ENCODE data around the gene S1PR4. TPM values are rescaled to one million over a fixed set of nuclear protein-coding genes. Genes with fewer than 3 reads are reported as not detected.

The S1PR4 gene
- total and polyA plus RNA-seq, 2 of the 13 experiments (the other 11 are each of a cell fraction or from before 2014, with no cell fraction given), result 0.07 to 0.09 TPM

DNA sequence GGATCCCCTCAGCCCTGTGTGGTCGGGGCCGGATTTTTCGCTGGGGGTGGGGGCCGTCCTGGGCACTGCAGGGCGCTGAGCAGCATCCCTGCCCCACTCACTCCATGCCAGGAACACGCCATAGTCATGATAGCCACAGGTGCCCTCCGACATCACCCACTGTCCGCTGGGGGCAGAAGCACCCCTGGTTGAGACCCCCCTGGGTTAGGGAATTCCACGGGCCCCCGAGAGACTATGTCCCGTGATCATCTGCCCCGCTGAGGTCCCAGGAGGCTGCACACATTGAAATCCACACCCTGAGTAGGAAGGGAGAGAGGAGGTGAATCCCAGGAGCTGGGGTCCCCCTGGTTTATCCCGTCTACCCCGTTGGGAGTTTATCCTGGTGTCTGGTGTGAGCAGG, 23.3 kb downstream of the S1PR4 start (continued):
- TF ChIP-seq, protein P1, sequence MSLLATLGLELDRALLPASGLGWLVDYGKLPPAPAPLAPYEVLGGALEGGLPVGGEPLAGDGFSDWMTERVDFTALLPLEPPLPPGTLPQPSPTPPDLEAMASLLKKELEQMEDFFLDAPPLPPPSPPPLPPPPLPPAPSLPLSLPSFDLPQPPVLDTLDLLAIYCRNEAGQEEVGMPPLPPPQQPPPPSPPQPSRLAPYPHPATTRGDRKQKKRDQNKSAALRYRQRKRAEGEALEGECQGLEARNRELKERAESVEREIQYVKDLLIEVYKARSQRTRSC (CRISPR knock-in tag; IDR thresholded peaks at IDR 0.05; ENCODE audit: low read depth), result no peak
- TF ChIP-seq ZNF7 (CRISPR knock-in tag; IDR thresholded peaks at IDR 0.05), result no peak
- no peak for TF ChIP-seq HOXD1 (CRISPR knock-in tag; IDR thresholded peaks at IDR 0.05)
- no peak for TF ChIP-seq JUNB (CRISPR knock-in tag; IDR thresholded peaks at IDR 0.05; ENCODE audit: borderline replicate concordance)

DNA sequence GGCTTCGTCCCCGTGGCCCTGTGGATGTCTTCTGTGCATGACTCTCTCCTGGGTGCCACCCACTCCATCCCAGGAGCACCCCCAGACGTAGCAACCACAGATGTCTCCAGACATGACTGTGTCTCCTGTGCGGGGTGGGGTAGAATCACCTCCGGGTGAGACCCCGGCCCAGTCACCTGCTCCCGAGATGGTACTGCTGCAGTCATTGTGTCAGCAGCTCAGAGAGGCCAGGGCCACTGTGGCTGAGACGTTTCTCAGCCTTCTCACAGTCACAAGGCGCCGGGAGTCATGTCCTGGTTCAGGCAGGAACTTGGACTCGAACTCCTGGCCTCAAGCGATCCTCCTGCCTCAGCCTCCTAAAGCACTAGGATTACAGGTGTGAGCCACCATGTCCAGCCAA, 23.8 kb downstream of the S1PR4 start:
- ChIA-PET CTCF (ENCODE audit: low intra/inter-chr PET ratio, low total read pairs) (no interaction called here), POLR2A (interaction anchor here (0.7 kb wide), 1 partner anchor 150 kb away, joined by 3 read pairs; no protein-coding TSS in a partner anchor)
- ATAC-seq (no peak), DNase-seq (ENCODE audit: low spot score) (no peak), FAIRE-seq (no peak)
- BruUV-seq (replicated peaks), result no TSS peak
- H3K4me3 ChIP-seq (replicated peaks in 1 of 3; ENCODE audit: insufficient read depth in 1 of 3, low read depth in 2 of 3, low read length in 3 of 3), result no peak overlapping the region
- WGBS (ENCODE audit: low lambda C conversion rate), result 83% methylated on average over 6 of the region's 12 CpGs
- H3K9ac ChIP-seq (ENCODE audit: insufficient read depth, low read depth, low read length), result no peak overlapping the region
- intact Hi-C loops (cut with micrococcal nuclease; ENCODE audit: unreplicated experiment), result no loop called here
- in situ Hi-C loops (cut with HindIII; ENCODE audit: extremely low pct_ligation_motif_present, low pct_unique_long_range_greater_than_20kb), result no loop called here
- no peak overlapping the region for H3K27ac ChIP-seq (ENCODE audit: extremely low read length, insufficient read depth, low read length)
- H3K36me3 ChIP-seq (replicated peaks in 1 of 2; ENCODE audit: control insufficient read depth in 1 of 2, insufficient read depth in 2 of 2, low read length in 2 of 2), result peaks cover 5 to 29% of the 10 kb centered on the region in 2 experiments; a peak in 4 of 5 replicates
- H3K79me2 ChIP-seq (ENCODE audit: insufficient read depth, low read length), result no peaks in the 10 kb centered on the region
- H3K4me1 ChIP-seq (ENCODE audit: insufficient read depth, low read length), result no peaks in the 10 kb centered on the region
- H3K4me2 ChIP-seq (ENCODE audit: low read depth, low read length), result no peak overlapping the region
- H3K27me3 ChIP-seq (ENCODE audit: control insufficient read depth in 1 of 2, insufficient read depth in 2 of 2, low read length in 2 of 2), result no peaks in the 10 kb centered on the region
- no peaks in the 10 kb centered on the region for H3K9me3 ChIP-seq (ENCODE audit: low read length)
- H4K20me1 ChIP-seq (ENCODE audit: insufficient read depth, low read length), result no peaks in the 10 kb centered on the region
- H2AFZ ChIP-seq (ENCODE audit: low read length), result no peak overlapping the region
- TF ChIP-seq HNRNPL (IDR thresholded peaks at IDR 0.05; ENCODE audit: low read depth, low read length) (no peak), ZNF652 (CRISPR knock-in tag; IDR thresholded peaks at IDR 0.05; ENCODE audit: borderline replicate concordance, low read depth) (no peak), MAFG (CRISPR knock-in tag; IDR thresholded peaks at IDR 0.05) (no peak), ZNF451 (CRISPR knock-in tag; IDR thresholded peaks at IDR 0.05) (no peak), SCMH1 (CRISPR knock-in tag; IDR thresholded peaks at IDR 0.05; ENCODE audit: borderline replicate concordance) (no peak), NR1H2 (CRISPR knock-in tag; IDR thresholded peaks at IDR 0.05; ENCODE audit: borderline replicate concordance, low read depth) (no peak), PPARG (CRISPR knock-in tag; conservative IDR thresholded peaks at IDR 0.05) (no peak), CREB1 (IDR thresholded peaks at IDR 0.05) (no peak), CREB1 (CRISPR knock-in tag; IDR thresholded peaks at IDR 0.05) (no peak), ONECUT2 (CRISPR knock-in tag; IDR thresholded peaks at IDR 0.05) (no peak), ZNF282 (IDR thresholded peaks at IDR 0.05; ENCODE audit: partially characterized antibody) (no peak), ZNF205 (CRISPR knock-in tag; IDR thresholded peaks at IDR 0.05) (no peak), NBN (conservative IDR thresholded peaks at IDR 0.05) (no peak), SYNCRIP (IDR thresholded peaks at IDR 0.05; ENCODE audit: insufficient read depth, low read depth, low read length) (no peak), NR3C1 (CRISPR knock-in tag; IDR thresholded peaks at IDR 0.05) (no peak)
- TF ChIP-seq, protein P2, sequence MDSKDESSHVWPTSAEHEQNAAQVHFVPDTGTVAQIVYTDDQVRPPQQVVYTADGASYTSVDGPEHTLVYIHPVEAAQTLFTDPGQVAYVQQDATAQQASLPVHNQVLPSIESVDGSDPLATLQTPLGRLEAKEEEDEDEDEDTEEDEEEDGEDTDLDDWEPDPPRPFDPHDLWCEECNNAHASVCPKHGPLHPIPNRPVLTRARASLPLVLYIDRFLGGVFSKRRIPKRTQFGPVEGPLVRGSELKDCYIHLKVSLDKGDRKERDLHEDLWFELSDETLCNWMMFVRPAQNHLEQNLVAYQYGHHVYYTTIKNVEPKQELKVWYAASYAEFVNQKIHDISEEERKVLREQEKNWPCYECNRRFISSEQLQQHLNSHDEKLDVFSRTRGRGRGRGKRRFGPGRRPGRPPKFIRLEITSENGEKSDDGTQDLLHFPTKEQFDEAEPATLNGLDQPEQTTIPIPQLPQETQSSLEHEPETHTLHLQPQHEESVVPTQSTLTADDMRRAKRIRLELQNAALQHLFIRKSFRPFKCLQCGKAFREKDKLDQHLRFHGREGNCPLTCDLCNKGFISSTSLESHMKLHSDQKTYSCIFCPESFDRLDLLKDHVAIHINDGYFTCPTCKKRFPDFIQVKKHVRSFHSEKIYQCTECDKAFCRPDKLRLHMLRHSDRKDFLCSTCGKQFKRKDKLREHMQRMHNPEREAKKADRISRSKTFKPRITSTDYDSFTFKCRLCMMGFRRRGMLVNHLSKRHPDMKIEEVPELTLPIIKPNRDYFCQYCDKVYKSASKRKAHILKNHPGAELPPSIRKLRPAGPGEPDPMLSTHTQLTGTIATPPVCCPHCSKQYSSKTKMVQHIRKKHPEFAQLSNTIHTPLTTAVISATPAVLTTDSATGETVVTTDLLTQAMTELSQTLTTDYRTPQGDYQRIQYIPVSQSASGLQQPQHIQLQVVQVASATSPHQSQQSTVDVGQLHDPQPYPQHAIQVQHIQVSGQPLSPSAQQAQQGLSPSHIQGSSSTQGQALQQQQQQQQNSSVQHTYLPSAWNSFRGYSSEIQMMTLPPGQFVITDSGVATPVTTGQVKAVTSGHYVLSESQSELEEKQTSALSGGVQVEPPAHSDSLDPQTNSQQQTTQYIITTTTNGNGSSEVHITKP (CRISPR knock-in tag; IDR thresholded peaks at IDR 0.05; ENCODE audit: low read depth), result no peak
- TF ChIP-seq, protein P3, sequence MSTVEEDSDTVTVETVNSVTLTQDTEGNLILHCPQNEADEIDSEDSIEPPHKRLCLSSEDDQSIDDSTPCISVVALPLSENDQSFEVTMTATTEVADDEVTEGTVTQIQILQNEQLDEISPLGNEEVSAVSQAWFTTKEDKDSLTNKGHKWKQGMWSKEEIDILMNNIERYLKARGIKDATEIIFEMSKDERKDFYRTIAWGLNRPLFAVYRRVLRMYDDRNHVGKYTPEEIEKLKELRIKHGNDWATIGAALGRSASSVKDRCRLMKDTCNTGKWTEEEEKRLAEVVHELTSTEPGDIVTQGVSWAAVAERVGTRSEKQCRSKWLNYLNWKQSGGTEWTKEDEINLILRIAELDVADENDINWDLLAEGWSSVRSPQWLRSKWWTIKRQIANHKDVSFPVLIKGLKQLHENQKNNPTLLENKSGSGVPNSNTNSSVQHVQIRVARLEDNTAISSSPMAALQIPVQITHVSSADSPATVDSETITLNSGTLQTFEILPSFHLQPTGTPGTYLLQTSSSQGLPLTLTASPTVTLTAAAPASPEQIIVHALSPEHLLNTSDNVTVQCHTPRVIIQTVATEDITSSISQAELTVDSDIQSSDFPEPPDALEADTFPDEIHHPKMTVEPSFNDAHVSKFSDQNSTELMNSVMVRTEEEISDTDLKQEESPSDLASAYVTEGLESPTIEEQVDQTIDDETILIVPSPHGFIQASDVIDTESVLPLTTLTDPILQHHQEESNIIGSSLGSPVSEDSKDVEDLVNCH (CRISPR knock-in tag; IDR thresholded peaks at IDR 0.05), result no peak

All from HepG2 (cell line).